Urothelium cell line (cell line): ENCODE measurements around the gene PAX3.

ENCODE experiments used
- DNase-seq: peaks from one replicate; pipeline ENCODE4 v3.0.0; 2011; ENCODE audit warnings: low spot score, mixed read lengths
- FAIRE-seq: peaks from 2 replicates; lab custom pipeline; 2011; peaks lifted over from hg19 to GRCh38; lab: Jason Lieb, UNC

The PAX3 gene

DNA sequence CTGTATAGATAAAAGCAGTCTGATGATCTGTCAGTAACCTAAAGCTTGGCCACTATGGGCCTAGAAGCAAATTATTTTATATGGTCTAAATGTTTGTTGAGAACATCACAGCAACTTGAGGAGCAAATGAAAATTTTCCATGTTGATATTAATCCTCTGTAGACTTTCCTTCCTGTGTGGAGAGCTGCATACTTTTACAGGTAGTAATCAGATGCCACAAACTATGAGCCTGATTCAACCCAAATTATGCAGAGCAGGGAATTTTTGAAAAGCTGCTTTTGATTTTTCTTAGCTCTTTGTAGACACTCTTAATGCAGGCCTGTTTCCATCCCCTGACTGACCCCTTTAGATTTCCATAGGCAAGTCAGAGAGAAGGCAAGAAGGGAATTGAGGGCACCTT, 17.3 kb downstream of the PAX3 start:
- no peak for DNase-seq
- FAIRE-seq = no peak

DNA sequence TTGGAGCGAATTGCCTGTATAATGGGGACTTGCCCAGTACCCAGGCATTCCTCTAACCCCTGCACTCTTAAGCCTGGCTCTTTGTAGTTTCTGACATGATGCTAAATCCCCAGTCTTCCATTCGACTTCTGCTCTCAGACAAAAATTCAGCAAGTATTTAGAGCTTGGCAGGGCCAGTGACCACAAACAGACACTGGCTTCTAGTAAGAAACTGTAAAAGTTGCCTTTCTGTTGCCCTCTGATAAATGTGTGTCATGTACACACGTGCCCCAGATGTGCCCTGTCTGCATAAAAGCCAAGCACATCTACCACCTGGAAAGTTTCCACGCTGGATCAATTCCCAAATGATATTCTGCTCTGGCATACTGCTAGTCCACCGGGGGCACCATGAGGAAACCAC, 18.0 kb downstream of the PAX3 start:
- no peak for FAIRE-seq
- DNase-seq = no peak

DNA sequence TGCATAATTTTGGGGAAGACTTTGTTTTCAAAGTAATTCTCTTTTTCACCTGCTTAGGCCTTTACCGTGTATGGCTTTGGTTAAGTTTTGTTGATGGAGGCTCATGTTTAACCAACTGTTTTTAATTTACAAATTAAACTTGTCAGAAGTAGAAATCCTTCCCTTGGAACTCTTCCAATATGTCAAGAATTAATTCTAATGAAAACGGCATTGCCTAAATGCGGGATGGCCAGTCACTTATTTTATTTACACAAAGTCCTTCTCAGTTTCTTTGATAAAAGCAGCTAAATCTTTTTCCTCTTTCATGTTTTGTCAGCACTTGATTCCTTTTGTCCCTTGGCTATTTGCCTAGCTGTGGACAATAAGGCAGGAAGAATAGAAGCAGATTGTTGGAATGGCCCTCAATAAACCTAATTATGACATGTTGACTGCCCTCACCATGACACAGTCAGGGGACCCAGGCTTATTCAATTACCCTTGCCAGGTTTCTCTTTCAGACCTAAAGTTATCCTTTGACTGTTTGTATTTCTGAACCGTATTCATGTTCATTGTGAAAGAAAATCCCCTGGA, 26.3 kb downstream of the PAX3 start:
- FAIRE-seq (no peak), DNase-seq (no peak)

DNA sequence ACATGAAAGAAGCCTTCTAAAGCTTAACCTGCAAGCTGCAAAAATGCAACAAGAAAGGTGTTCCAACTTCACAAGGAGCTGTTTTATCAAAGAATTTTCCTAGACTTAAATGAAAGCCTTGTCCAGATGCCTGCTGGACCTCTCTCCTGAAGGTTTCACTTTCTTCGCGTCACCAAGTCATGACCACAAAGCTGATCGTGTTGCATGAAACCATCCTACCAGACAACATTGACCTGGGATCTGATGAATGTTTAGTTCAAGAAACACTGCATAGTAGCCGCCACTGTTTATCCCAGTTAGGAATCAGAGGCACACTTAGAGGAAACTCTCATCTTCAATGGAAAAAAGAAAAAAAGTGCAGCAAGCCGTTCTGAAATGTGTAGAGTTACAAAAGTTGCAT, 26.9 kb downstream of the PAX3 start:
- FAIRE-seq (no peak), DNase-seq (no peak)

DNA sequence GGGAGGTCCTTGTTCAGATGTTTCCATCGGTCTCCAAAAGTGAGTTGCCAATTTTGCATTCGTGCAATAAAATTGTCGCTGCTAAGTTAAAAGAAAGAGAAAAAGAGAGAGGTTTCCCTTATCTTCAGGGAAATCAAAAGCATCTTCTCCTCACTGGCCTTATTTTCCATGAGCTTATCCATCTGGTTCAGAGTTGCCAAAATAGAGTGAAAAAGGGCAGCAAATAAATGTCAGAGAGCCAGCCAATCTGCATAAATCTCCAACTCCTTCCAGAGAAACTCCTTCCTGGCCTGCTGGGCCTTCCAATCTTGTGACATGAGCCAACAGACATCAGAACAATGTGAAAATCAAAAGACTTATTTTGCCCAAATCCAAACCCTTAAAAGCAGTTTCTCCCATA, 28.4 kb downstream of the PAX3 start:
- no peak for FAIRE-seq
- DNase-seq = no peak

DNA sequence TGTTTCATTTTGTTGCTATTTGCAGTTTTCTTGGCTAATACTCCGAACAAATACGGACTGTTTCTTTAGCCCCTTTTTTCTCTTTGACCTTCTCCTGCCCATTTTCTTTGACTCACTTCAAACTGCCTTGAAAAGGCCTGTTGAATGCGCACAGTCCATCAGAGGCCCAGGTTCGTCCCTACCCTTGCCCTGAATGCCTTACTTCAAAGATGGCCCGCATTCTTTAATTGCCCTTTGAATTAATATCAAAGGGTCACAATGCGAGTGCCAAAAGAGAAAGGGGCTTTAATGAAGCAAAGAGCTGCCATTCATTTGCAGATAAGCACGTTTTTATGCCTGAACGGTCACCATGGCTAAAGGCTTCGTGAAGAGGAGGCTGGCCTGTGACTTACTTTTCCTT, 29.7 kb downstream of the PAX3 start:
- no peak for FAIRE-seq

DNA sequence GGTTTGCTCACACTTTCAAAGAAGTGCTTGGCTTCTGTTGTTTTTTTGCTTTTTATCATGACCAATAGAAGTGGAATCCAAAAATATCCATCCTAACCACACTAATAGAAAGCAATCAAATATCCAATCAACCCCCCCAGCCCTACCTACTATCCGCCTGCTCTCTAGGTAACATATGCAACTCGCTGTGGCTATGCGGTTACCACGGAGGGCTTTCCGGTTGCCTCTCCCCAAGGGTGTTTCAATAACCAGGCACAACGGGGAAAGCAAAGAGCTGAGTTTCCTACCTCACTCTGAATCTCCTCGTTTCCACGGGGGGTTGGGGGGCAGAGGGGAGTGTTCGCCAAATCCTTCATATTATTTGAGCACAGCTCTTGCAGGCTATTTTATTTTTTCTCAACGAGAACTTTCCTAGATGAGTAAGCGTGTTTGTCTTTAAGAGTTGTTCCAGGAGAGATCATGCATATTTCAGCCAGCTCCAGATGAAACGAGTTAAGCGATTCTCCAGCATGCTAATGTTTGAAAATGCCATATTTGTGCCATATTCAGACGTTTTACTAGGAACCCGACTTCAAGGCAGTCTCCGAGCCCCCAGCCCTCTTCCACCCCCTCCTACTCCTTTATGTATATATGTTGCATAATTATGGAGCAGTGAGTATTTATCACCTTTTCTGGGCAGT, 30.3 kb downstream of the PAX3 start:
- DNase-seq = no peak
- FAIRE-seq = no peak

More for the DNA sequence above, 29.7 kb downstream of the PAX3 start:
- no peak for DNase-seq

DNA sequence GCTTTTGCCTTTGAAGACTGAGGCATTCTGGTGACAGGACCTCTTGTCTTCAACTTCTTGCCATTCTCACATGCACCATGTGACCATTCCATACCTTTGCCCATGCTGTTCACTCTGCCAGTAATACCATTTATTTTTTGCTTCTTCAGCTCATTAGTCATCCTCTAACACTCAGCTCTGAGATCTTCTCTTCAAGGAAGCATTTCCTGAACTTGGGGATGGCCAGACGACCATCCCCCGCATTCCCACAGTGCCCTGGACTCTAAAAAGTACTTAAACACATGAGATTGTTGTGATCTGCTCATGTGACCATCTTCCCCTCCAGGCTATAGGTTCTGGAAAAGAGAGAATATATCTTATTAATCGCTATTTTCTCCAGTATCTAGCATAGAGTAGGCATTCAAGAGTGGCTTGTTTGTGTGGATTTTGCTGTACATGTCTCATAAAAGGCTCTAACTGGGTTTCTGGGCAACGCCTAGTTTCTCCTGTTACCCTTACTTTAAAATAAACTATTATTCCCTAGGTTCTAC, 33.9 kb downstream of the PAX3 start:
- FAIRE-seq (no peak), DNase-seq (no peak)

DNA sequence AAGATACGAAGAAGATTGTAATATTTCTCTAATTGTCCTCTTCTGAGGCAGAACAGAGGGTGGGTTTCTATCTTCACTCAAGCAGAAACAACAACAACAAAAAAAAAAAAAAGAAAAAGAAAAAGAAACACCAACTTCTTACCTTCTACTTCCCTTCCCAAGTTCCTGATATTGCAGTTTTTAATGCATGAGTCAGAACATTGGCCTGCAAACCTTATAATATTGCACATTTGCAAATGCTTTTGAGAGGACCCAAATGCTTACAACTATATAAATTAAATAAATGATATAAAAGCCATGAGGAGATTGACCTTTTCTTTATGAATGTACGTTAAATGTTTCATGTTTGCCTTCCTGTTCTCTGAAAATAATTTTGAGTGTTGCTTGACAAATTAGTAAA, 37.3 kb downstream of the PAX3 start:
- no peak for FAIRE-seq
- no peak for DNase-seq

DNA sequence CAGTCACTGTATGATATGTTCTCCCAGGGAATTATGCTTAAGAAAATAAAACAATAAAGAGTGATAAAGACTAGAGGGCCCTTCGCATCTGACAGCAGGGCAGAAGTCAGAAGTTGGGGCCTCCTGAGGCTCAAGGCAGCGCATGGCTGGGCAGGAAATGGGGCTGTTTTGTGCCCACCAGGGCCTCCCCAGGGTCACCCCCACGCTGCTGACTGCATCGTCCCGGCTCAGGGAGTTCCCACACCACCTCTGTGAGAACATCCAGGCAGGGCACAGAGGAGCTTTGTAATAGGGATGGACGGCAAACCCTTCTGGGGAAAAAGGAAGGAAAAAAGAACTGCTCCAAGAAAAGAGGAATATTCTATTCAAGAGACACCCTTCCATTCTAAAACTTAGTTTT, 41.2 kb downstream of the PAX3 start:
- FAIRE-seq = no peak
- no peak for DNase-seq

DNA sequence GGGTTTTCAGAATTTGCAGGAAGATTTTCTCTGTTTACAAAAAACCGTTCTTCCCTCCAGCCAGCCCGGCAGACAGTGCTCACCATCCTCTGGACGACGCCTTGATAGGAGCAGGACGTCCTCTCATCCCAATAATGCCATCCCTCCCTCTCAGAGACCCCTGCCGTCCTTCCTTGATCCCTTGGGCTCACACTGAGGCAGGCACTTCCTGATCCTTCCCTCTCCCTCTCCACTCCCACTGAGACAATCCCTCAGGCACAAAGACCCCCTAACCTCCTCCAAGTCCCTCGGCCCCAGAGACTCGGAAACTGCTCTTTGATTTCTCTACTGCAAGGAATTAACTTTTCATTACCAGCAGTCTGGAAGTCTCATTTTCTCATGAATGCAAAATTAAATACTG, 42.5 kb downstream of the PAX3 start:
- FAIRE-seq = no peak
- no peak for DNase-seq

DNA sequence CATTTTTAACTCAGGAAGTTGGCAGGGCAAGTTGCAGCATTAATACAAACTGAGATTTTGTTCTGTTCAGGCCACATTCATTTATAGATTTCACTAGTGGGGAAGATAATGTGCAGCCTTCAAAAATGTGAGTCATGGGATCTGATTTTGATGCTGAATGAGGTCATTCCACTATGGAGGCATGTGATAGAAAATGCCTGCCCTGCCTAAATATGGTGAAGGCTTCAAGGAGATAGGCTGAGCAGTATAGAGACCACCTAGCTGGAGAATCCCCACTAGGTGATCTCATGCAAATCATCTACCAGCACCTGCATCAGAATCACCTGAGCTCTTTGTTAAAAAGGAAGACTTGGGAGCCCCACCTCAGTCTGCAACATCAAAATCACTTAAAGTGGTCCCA, 43.7 kb downstream of the PAX3 start:
- DNase-seq = no peak
- no peak for FAIRE-seq

DNA sequence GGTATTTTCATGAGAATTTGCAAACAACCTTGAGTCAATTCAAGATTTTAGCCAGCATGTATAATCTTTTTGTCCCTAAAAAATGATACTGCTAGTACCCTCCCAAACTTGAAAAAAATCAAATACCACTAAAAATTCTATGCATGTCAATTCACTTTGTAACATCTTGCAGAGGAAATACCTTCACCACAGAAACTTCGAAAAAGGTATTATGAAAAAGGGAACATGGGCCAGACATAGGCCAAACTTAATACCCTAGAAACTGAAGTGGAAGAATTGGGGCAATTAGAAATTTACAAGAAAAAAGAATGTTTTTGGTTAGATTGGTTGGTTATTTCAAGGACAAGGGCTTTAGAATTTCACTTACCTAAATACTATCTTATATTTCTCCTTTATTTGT, 48.5 kb downstream of the PAX3 start:
- FAIRE-seq = no peak
- DNase-seq = no peak

DNA sequence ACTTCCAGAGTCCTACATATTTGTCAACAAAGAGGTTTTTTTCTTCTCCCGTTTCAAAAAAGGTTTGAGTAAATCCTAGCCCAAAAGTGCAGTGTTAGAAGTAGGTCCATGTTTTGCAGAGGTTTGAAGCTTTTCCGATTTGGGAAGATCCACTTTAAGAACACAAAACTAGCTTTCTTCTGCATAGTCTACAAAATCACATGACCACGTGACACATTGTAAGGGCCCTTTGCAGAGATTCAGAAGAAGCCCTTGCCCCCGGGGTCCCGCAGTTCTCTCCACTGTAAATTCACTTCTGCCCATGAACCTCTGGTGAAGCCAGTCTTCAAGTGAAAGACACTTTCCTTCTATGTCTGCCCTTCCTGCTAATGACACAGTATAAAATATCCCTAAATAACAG, 49.4 kb downstream of the PAX3 start:
- FAIRE-seq (no peak), DNase-seq (no peak)

DNA sequence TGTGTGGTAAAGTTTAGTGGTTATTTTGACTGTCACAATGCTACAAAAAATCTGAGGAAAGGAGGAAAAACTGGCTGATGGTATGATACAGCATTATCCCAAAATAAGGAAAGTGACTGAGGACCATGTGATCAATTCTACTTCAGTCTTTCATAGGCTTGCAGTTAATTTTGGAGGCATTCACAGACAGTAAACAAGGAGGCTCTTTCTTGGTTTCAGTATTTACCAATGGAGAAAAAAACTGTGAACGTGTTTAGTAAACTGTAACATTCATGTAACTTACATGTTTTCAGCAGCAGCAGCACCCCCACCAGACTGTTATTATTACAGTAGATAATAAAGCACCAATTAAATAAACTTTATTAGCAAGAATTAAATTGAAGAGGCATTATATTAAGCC, 50.0 kb downstream of the PAX3 start:
- FAIRE-seq = no peak

DNA sequence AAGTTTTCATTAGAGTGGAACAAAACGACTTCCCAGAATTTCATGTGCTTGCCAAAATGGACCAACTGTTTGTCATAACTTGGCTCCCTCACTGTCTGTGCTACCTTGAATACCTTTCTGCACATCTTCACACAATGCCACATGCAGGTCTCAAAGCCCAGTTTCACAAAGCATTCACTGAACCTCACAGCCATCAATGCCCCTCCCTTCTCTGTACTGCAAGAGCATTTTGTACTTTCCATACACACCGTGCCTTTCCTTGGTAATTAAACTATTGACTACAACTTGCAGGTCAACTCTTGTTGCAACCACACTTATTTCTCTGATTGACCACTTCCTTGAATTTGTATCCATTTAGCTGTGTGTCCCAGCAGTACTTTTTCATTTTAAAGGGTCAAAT, 50.5 kb downstream of the PAX3 start:
- no peak for FAIRE-seq

More for the DNA sequence above, 50.0 kb downstream of the PAX3 start:
- DNase-seq = no peak

DNA sequence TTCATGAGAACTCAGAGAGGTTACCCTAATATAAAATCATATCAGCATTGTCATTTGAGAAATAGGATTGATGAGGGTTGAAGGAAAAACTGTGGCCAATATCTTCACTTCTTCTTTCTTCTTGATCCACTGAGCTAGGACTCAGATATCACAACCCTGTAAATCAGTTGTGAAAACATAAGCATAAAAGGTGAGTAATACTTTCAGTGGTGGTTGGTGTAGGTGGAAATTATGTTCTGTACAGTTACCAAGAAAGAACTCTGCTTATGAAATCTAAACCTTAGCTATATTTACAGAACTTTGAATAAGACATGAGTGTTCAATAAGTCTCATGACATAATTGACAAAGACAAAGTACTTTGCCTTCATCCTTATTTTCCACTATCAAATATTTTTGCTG, 56.3 kb downstream of the PAX3 start:
- no peak for DNase-seq
- FAIRE-seq = no peak

More for the DNA sequence above, 50.5 kb downstream of the PAX3 start:
- DNase-seq = no peak

DNA sequence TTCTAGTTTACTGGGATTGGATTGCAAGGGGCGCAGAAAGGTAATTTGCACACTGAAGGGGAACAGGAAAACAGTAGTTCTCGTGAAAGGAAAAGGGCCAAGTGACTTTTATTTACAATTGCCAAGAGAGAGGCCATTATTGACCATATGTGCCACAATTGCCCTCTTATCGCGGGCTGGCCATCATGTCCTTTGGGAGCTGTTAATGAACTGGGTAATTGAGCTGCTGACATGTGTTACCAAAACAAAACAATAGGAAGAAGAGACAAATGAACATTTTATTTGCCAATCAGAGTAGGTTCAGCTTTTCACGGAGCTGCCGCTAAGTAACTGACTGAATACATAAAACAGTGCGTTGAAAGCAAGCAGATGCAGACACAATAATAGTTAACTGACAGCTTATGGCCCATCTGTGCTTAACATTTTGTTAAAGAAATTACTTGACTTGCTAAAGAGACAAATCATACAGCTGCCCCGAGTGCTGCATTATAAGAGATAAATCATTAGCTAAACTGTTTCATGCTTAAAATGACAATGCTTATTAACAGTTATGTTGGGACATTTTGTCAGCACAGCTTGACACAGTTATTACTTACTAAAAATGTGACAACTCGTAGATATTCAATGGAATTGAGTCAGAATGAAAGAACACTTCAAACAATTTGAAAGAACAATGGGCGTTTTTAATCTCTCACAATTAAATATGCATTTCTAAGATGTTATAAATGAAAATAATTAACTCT, 57.5 kb downstream of the PAX3 start:
- no peak for DNase-seq
- FAIRE-seq = no peak

DNA sequence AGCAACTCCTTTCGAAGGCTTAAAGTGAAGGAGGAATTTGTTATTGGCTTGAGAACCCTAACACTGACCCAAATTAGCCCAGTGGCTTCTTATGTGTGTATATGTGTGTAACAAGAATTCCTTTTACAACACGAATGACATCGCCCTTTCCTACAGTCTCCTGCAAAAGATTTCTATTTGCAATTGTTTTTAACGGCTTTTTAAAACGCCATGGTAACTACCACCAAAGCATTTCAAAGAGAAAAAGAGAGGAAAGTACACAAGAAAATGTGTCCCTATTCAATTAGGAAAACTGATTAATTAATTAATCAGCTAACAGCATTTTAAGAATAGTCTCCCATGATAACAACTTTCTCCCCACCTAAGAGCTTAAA, 58.1 kb downstream of the PAX3 start:
- DNase-seq = no peak
- FAIRE-seq = no peak

DNA sequence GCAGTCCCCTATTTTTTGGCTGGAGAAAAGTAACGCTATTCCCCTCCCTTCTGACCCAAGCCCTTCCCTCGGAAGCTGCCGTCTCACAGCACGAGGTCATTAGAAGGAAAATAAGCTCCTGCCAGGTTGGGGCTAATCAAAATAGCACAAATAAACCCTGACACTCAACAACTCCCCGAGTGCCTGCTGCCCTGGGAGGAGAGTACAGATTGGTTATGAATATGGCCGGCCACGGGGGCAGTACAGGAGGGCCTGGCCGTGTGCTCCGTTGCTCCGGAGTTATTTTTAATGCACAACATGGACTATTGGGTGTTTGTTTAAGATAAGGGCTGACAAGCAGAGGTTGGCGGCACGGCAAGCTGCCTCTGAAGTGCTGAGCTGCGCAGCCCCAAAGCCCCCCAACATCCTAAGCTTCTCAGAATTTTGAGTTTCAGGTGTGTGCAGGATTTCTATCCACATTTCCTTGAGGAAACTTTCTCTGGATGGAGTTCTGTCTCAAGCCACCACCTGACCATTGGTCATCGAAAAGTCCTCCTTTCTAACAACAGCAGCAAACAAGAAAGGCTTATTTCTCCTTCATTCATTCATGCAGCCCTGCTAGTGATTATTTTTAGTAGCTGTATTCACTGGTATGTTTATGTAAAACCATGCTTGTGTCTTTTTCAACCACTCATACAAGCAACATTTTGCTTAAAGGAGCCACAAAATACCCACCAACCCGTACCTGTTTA, 58.7 kb downstream of the PAX3 start:
- FAIRE-seq (no peak), DNase-seq (no peak)

DNA sequence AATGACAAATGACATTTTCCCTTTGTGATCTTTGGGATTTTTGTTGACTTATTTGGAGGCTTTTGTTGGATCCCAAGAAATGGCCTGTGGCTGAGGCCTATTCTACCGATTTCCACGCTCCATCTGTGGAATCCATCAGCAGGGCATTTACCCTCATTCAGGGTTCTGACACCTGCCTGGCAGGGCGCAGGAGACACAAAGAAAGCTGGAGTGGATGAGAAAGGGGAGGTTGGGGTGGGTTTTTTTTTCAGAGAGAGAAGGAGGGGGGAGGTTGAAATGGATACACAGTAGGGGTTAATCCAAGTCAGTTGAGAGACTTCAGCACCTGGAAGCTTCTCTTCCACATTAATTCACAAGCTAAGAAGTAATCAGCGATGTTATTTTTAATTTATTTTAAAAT, 59.7 kb downstream of the PAX3 start:
- FAIRE-seq = no peak

DNA sequence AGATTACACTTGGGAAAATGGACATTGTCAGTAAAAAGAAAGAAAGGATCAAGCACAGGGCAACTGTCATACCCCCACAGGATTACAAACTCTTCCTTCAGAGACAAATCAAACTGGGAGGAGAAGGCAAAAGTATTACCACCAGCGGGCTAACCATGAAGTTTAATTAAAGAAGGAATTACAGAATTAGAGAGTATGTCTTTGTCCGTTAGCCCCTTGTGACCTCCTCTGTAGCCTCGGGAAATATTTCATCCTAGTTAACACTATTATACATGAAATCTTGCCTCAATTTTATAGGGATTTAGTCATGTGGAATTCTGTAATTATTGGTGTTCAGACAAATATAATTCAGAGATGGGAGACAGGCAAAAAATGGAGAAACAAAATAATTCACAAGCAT, 60.7 kb downstream of the PAX3 start:
- FAIRE-seq (no peak), DNase-seq (no peak)

More for the DNA sequence above, 59.7 kb downstream of the PAX3 start:
- no peak for DNase-seq
